ENCODE results near the gene MRLN. TPM values are rescaled to one million over a fixed set of nuclear protein-coding genes. Genes with fewer than 3 reads are reported as not detected.
A peak's percentile ranks its signal among the peaks of the same experiment; 100 is the strongest.
"Not testable (repeated sequence)": the region's sequence is repeated elsewhere in the genome, so short reads cannot be mapped to it uniquely, and the experiment has no call there.

MRLN gene
- total RNA-seq, 1 donor from 2014 or later: not detected

DNA sequence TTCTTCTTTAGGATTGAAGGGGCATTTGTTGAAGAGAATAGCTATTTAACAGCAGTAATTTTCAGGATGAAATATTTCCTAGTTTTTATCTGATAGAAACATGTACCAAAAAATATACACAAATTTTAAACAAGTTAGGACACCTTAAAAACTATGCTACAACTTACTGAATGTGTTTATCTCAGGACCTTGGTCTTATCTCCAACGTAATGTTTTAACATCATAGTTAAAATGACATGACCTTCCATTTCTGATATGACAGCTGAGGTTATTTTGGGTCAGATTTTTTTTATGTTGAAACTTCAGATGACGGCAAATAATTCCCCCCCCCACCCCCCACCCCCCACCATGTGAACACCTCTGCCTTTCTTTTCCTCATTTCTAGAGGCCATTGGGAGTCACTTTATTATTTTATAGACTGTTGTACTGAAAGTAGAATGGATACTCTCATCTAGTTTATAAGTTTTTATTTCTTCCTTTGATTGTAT lies 8.0 kb downstream of the MRLN start:
- DNase-seq (ENCODE audit: low read depth in 2 of 2): no peak

DNA sequence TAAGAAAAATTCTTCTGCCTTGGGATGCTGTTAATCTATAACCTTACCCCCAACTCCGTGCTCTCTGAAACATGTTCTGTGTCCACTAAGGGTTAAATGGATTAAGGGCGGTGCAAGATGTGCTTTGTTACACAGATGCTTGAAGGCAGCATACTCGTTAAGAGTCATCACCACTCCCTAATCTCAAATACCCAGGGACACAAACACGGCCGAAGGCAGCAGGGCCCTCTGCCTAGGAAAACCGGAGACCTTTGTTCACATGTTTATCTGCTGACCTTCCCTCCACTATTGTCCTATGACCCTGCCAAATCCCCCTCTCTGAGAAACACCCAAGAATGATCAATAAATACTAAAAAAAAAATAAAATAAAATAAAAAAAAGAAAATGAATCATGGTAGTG lies 8.5 kb downstream of the MRLN start:
- DNase-seq (ENCODE audit: low read depth in 2 of 2): not testable (repeated sequence)

DNA sequence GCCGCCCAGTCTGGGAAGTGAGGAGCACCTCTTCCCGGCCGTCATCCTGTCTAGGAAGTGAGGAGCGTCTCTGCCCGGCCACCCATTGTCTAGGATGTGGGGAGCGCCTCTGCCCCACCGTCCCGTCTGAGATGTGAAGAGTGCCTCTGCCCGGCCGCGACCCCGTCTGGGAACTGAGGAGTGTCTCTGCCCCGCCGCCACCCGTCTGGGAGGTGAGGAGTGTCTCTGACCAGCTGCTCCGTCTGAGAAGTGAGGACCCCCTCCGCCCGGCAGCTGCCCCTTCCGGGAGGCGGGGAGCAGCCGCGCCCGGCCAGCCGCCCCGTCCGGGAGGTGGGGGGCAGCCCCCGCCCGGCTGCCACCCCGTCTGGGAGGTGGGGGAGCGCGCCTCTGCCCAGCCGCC lies 9.1 kb downstream of the MRLN start:
- not testable (repeated sequence) for DNase-seq (ENCODE audit: low read depth in 2 of 2)

DNA sequence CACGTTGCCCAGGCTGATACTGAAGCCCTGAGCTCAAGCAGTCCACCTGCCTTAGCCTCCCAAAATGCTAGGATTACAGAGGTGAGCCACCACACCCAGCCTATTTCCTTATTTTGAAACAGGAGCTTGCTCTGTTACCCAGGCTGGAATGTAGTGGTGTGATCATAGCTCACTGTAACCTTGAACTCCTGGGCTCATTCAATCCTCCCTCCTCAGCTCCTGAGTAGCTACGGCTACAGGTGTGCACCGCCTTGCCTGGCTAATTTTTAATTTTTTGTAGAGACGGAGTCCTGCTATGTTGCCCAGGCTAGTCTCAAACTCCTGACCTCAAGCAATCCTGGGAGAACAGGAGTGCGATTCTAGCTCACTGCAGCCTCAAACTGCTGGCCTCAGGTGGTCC lies 11.7 kb downstream of the MRLN start:
- no peak for DNase-seq (ENCODE audit: low read depth in 2 of 2)

DNA sequence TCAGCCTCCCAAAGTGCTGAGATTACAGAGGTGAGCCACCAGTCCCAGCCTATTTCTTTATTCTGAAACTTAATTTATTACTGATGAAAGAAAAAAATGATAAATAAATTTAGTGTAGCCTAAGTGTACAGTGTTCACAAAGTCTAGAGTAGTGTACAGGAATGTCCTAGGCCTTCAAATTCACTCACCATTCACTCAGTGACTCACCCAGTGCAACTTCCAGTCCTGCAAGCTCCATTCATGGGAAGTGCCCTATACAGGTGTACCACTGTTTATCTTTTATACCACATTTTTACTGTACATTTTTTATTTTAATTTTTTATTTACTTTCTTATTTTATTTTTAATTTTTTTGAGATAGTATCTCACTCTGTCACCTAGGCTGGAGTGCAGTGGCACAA lies 12.2 kb downstream of the MRLN start:
- DNase-seq (ENCODE audit: low read depth in 2 of 2): no peak

DNA sequence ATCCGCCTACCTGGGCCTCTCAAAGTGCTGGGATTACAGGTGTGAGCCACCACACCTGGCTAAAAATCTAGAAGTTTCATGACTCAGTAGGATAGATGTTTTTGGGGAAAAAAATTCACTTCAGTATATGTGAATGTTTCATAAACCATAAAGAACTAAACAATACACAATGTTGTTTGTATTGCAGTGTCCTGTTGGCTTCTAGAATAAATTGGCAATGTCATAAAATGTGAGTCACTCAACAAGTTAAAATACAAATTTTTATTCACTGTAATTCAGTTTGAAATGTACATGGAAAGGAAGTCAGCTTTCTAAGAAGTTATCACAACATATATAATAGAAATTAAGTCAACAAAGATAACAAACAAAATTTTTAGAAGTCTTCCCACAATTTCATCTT lies 16.5 kb downstream of the MRLN start:
- DNase-seq (ENCODE audit: low read depth in 2 of 2): no peak

DNA sequence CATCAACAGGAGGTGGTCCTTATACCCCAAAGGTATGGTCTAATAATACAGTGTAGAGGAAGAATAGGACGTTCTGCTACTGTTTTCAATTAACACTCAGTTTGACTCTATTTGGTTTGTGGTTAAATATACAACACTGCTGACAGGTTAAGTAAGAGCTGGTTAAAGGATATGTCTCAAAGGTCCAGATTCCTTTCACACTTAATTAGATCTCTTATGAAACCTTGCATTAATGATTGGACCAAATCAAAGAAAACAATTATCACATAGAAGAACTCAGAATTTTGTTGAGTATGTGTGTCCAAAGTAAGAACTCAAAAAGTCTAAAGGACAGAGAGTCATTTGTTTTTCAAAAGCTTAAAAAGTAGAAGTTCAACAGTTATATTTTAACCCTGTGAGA lies 18.0 kb downstream of the MRLN start:
- DNase-seq (ENCODE audit: low read depth in 2 of 2): no peak

DNA sequence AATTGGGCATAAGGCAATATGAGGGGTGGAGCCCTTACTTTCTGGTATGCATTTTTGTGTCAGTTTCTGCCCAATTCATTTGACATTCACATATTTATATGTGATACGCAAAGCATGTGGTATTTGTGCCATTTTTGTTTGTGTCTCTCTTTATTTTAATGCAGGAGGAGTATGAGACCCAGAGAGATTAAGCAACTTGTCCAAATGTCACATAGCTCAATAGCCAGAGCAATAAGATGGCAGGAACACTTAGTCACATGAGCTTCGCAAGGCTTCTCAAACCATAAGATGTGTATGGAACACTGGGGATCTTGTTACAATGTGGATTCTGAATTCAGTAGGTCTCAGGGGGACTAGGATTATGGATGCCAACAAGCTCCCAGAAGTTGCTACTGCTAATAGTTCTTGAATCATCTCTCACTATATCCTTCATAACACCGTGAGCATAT lies 19.2 kb downstream of the MRLN start:
- no peak for DNase-seq (ENCODE audit: low read depth in 2 of 2)

DNA sequence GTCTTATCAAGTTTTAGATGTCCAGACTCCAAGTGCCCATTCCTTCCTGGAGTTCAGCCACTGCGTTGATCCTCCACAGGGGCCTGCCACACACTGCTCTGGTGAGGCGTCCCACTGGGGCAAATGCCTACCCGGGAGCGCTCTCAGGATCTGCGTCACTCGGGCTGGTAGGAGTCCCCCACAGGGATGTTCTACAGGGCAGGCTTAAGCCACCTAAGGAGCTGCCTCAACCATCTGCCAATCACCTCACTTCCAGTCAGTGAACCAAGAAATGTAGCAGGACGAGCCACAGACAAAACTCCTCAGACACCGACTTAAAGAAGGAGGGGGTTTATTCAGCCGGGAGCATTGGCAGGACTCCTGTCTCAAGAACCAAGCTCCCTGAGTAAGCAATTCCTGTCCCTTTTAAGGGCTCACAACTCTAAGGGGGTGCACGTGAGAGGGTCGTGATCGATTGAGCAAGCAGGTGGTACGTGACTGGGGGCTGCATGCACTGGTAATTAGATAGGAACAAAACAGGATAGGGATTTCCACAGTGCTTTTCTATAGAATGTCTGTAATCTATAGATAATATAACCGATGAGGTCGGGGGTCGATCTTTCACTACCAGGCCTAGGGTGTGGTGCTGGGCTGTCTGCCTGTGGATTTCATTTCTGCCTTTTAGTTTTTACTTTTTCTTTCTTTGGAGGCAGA lies 19.8 kb downstream of the MRLN start:
- DNase-seq (ENCODE audit: low read depth in 2 of 2): not testable (repeated sequence)

DNA sequence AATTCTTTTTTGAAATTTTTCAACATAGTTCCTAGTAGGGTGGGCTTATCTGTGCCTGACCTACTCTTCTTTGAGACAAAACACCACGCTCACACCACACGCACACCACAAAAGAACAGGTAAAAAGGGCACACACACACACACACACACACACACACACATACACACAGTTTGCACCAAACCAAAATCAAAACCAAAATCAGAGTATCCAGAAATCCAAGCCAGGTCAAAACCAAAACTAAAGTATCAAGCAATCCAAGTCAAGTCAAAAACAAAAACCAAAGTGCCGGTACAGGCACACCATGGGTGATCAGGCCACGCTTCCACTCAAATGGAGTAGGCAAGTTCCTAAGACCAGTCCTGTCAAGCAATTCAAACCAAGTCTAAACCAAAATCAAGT lies 20.4 kb downstream of the MRLN start:
- not testable (repeated sequence) for DNase-seq (ENCODE audit: low read depth in 2 of 2)

DNA sequence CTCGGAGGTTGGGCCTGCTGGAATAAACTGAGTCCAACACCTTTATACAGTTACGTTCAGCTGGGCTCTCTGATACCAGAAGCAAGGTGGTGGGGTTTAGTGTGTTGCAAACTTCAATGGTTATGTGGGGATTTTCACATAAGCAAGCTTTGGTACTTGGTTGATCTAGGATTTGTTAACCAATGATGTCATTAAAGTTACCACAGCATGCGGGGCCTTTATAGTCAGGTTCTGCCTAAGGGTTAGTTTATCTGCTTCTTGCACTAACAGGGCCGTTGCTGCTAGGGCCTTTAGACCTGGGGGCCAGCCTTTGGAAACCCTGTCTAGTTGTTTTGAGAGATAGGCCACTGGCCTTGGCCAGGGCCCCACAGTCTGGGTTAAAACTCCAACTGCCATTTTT lies 24.1 kb downstream of the MRLN start:
- not testable (repeated sequence) for DNase-seq (ENCODE audit: low read depth in 2 of 2)

DNA sequence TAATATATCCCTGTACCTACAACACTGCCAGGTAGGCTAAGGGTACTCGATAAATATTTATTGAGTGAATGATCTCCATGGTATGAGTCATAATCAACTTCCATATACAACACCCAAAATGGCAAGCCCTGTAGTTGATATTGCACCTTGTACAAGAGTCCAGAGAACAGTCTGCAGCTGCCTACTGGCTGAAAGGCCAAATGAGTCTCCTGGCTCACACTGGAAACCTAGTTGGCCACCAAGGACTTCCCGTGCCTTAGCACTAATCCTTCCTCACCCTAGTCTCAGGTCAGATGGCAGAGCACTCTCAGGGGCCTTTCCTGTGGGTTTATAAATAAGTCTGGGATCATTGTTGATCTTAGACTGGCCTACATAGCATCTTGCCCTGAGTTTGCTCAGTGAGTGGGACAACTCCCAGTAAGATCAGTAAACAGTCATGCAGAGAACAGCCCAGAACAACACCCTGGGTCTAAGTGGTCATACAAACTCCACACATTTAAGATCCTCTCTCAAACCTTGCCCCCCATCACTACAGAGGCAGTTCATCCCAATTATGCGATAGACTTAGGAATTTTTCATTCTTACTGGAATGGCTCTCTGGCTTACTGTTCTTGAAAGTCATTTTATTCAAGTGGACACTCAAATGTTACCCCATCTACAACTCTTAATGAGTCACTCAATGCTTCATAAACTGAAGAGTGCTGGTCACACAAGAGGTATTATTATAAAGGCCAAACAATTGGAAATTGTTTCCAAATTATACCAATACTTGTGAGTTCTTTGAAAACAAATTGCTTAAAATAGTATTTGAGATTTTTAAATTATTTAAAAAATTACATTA lies 28.9 kb downstream of the MRLN start:
- DNase-seq (ENCODE audit: low read depth in 2 of 2): no peak

DNA sequence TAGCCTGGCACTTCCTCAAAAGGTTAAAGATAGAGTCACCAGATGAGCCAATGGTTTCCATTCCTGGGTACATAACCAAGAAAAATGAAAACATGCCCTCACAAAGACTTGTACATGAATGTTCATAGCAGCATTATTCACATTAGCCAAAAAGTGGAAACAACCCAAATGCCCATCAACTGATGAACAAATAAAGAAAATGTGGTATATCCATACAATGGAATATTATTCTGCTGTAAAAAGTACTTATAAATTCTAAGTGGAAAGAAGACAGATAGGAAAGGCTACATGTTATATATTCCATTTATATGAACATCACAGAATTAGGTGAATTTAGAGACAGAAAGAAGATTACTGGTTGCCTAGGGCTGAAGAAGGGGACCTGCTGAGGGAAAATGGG lies 32.9 kb downstream of the MRLN start:
- DNase-seq (ENCODE audit: low read depth in 2 of 2): no peak

DNA sequence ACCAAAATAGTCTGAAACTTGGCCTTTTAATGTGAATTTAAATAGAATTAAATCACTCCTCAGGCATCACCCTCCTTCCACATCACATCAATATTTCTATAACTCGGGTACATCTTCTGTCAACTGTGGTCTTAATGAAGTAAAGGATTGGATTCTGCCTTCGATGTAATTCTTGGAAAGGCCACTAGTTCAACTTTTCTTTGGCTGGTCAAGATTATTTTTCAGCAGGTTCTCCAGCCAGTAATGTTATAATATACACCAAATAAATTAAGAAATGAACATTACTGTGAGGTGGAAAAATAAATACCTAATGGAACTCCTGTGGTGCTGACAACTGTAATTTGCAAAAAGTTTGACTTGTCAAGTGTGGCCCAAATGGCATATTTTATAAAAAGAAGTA lies 33.9 kb downstream of the MRLN start:
- DNase-seq (ENCODE audit: low read depth in 2 of 2): no peak

DNA sequence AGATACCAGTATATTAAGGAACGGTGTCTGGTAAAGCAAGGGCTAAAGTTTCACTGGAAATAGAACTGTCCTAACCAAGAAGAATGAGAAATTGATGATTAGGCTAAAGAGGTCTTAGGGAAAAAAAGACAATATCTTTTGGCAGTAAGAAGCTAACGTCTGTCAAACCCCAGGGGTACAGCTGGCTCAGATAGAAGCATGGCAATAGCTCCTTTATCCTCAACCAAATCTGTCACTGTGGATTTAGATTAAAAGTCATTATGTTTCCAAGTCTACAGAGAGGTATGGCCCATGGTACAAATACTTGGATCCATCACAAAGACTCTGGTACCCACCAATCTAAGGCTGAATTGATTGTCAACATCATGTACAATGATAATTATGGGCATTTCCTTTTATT lies 35.0 kb downstream of the MRLN start:
- no peak for DNase-seq (ENCODE audit: low read depth in 2 of 2)

DNA sequence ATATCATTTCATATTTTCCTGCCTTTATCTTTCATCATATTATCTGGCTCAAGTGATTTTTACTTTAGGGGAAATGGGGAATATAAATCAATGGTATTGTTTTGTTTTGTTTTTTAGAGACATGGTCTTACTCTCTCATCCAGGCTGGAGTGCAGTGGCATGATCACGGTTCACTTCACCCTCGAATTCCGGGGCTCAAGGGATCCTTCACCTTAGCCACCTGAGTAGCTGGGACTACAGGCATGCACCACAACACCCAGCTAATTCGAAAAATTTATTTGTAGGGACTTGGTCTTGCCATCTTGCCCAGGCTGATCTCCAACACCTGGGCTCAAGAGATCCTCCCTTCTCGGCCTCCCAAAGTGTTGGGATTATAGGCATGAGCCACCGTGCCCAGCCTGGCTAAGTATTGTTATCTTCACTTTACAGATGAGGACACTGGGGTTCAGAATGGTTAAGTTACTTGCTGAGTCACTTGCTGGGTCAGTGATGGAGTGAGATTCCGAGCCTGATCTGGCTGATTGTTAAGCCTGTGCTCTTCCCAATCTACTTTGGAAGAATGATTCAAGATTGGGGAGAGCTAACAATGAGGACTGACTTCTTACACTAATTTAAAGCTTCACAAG lies 39.9 kb downstream of the MRLN start:
- no peak for DNase-seq (ENCODE audit: low read depth in 2 of 2)

DNA sequence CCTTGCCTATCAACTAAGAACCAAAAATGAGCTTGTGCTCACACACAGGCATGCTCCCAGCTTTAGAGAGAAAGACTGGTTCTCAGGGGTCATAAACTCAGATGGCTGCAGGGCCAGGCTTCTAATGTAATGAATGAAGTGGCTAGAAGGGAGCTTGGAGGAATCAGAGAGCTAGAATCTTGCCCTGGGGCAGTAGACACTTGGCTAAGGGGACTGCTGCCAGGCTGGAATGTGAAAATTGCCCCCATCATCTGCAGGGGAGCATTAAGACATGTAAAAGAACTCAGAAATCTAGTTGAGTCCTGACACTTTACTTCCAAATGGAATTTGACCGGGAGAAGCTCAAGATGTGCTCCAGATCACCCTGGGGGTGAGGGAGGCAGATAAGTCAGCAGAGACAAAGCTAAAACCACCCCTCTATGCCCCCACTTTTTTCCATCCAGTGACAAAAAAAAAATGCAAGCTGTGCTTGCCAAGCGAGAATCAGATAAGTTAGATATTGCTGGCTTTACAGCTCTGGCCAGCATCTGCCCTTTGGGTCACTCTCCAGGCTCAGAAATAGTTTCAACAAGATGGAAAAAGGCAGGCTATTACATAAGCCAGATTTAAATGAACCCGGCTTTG lies 41.3 kb downstream of the MRLN start:
- no peak for DNase-seq (ENCODE audit: low read depth in 2 of 2)

DNA sequence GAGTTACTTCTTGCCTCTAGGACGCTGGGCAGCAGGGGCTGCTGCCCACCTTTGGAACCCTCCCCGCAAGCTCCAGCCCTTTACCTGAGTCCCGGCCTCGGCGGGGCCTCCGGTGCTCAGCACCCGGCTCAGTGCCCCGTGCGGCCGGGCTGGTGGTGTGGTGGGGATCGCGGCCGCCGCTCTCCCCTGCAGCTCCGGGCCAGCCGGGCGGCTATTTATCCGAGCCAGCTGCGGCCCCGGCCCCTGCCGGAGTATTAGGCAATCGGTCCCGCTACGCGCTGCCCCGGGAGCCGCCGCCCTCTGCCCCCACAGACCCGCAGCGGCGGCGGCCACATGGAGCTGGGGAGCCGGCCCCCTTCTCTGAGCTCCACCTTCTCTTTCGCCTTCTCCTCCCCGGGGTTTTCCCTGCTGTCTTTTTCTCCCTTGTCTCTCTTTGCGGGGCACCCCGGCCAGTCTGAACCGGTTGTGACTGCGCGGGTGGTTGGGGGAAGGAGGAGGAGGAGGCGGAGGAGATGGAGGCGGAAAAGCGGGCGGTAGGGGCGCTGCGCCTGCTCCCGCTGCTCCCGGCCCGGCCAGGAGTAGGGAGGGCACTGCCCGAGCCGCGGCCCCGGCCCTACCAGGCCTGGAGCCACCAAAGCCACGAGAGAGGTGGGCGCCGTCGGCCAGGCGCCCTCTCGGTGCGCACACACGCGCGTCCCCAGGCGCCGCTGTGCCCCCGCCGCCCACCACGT lies 43.7 kb downstream of the MRLN start, which contains the start of gene SLC16A9:
Gene SLC16A9 (minus strand): TSS at position 456 of the 731 bp plus-strand sequence. CDS start 25,559 bp downstream, outside the sequence.
- peak; percentile 4 to 14 for DNase-seq (ENCODE audit: low read depth in 2 of 2)

DNA sequence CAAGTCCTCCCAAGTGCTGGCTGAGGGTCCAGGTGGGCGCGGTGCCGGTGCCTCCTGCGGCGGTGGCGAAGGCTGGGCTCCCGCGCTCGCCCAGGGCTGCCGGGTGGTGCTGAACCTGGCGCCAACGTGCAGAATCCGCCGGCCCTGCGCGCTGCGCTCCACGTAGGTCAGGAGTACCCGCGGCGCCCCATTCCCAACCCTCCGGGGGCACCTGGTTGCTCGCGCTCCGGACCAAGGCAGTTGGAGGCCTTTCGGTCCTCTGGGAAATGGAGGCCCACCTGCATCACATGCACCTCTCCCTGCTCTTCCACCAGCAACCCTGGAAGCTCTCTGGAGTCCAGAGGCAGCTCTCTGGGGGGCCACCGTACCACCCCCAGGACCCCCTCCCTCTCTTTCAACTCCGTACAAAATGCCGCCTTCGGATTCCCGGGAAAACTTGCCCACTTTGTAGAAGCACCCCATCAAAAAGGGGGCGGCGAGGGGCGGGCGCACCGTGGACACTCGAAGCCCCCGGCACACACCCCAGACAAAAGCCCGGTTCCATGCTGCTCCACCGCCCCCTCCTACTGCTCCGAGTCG lies 44.4 kb downstream of the MRLN start:
- DNase-seq (ENCODE audit: low read depth in 2 of 2): peak in 1 of 2 donors; percentile 0
